ENCODE data around the gene DOCK2.
"Not testable (repeated sequence)": the region's sequence is repeated elsewhere in the genome, so short reads cannot be mapped to it uniquely, and the experiment has no call there.

DOCK2 gene

DNA sequence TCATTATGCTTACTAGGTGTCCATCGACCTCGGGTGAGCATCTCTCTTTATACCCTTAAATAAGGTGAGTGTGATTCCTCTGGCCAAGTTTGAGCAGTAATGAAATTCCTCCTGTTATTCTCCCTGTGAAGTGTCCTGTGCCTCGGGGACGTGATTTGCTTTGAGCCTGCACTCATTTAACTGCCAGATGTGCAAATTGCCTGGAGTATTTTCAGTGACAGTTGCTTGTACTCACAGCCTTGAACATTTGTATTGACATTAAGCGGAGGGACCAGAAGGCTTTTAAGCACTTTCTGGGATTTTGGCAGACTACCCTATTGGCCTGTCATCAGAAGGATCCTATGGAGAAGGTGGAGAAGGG is 126.9 kb downstream of the DOCK2 start:
- H3K4me3 ChIP-seq (replicated peaks; ENCODE audit: low read depth, low read length) = no peak overlapping the region
- DNase-seq (ENCODE audit: low read depth) = no peak
- TF ChIP-seq, protein P1, sequence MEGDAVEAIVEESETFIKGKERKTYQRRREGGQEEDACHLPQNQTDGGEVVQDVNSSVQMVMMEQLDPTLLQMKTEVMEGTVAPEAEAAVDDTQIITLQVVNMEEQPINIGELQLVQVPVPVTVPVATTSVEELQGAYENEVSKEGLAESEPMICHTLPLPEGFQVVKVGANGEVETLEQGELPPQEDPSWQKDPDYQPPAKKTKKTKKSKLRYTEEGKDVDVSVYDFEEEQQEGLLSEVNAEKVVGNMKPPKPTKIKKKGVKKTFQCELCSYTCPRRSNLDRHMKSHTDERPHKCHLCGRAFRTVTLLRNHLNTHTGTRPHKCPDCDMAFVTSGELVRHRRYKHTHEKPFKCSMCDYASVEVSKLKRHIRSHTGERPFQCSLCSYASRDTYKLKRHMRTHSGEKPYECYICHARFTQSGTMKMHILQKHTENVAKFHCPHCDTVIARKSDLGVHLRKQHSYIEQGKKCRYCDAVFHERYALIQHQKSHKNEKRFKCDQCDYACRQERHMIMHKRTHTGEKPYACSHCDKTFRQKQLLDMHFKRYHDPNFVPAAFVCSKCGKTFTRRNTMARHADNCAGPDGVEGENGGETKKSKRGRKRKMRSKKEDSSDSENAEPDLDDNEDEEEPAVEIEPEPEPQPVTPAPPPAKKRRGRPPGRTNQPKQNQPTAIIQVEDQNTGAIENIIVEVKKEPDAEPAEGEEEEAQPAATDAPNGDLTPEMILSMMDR (IDR thresholded peaks at IDR 0.05; ENCODE audit: low read length, missing control alignments) = no peak

- no peak overlapping the region for H3K4me3 ChIP-seq (replicated peaks; ENCODE audit: low read depth, low read length)
- TF ChIP-seq, protein P1 (IDR thresholded peaks at IDR 0.05; ENCODE audit: low read length, missing control alignments) = no peak
- DNase-seq (ENCODE audit: low read depth) = no peak
Measured at GRCh38 chr5:169765176-169765996, 128.3 kb downstream of the DOCK2 start.

DNA sequence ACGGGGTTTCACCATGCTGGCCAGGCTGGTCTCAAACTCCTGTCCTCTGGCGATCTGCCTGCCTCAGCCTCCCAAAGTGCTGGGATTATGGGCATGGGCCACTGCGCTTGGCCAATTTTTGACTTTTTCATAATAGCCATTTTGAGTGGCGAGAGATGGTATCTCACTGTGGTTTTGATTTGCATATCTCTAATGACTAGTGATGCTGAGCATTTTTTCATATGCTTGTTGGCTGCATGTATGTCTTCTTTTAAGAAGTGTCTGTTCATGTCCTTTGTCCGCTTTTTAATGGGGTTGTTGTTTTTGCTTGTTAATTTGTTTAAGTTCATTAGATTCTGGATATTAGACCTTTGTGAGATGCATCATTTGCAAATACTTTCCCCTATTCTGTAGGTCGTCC is 129.9 kb downstream of the DOCK2 start:
- H3K4me3 ChIP-seq (replicated peaks; ENCODE audit: low read depth, low read length); DNase-seq (ENCODE audit: low read depth): not testable (repeated sequence)

DNA sequence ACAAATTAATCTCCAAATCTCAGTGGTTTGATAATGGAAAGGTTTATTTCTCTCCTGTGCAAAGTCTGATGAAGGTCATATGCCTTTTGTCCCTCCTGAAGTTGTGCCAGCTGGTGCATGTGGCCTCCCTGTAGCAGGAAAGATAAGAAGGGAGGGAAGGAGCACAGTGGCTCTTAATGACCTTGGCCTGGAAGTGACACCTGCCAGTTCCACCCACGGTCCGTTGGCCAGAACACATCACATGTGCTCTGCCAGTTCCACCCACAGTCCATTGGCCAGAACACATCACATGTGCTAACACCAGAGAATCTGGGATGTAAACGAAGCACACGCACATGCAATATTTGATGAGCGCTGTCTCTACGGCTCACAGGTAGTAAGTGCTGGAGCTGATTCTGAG is 130.9 kb downstream of the DOCK2 start:
- no peak overlapping the region for H3K4me3 ChIP-seq (replicated peaks; ENCODE audit: low read depth, low read length)

DNA sequence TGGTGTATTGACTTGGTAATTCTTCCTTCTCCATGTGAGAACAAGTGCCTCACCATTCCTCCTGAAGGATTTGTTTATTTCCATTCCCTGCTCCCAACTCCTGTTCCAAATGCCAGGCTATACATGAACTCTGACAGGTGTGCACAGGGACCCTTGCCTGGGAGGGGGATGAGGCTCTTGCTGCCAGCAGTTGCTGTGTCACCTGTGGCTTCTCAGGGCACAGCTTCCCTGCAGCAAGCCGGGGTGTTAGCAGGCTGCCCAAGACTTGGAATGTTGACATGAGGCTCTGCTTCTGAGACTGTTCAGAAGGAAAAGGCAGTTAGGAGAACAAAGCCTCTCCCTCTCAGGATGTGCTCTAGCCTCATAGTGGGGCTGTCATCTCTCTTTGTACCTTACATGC is 131.3 kb downstream of the DOCK2 start:
- no peak for DNase-seq (ENCODE audit: low read depth)
- TF ChIP-seq, protein P1 (IDR thresholded peaks at IDR 0.05; ENCODE audit: low read length, missing control alignments) = no peak
- H3K4me3 ChIP-seq (replicated peaks; ENCODE audit: low read depth, low read length) = no peak overlapping the region

More for the DNA sequence above, 130.9 kb downstream of the DOCK2 start:
- TF ChIP-seq, protein P1 (IDR thresholded peaks at IDR 0.05; ENCODE audit: low read length, missing control alignments) = no peak
- no peak for DNase-seq (ENCODE audit: low read depth)

GRCh38 chr5:169770109-169770508 is 133.0 kb downstream of the DOCK2 start:
- no peak for DNase-seq (ENCODE audit: low read depth)
- H3K4me3 ChIP-seq (replicated peaks; ENCODE audit: low read depth, low read length) = no peak overlapping the region
- TF ChIP-seq, protein P1 (IDR thresholded peaks at IDR 0.05; ENCODE audit: low read length, missing control alignments) = no peak

GRCh38 chr5:169772256-169772655 is 135.2 kb downstream of the DOCK2 start:
- TF ChIP-seq, protein P1 (IDR thresholded peaks at IDR 0.05; ENCODE audit: low read length, missing control alignments) = no peak
- no peak overlapping the region for H3K4me3 ChIP-seq (replicated peaks; ENCODE audit: low read depth, low read length)

More at GRCh38 chr5:169772256-169772655, 135.2 kb downstream of the DOCK2 start:
- DNase-seq (ENCODE audit: low read depth) = no peak
